RPMI8226 (cell line): Measurements from ENCODE around the gene ULK1.

Experiments used
- DNase-seq: peaks from one replicate; pipeline ENCODE4 v3.0.0-alpha.2; 2015

Gene ULK1

GRCh38 chr12:131921866-131922769 lies 27.7 kb downstream of the ULK1 start:
- DNase-seq = no peak

GRCh38 chr12:131922772-131923171 lies 28.4 kb downstream of the ULK1 start:
- DNase-seq = no peak

GRCh38 chr12:131923260-131923659 lies 28.8 kb downstream of the ULK1 start:
- DNase-seq = peak; percentile 57

GRCh38 chr12:131927110-131928079 lies 33.0 kb downstream of the ULK1 start:
- DNase-seq = no peak

- peak; percentile 55 for DNase-seq
These were observed 33.8 kb downstream of the ULK1 start for GRCh38 chr12:131928080-131928710.

- DNase-seq = peak; percentile 94
These were observed 34.5 kb downstream of the ULK1 start, which contains the start of gene PUS1 for GRCh38 chr12:131928711-131929580. PUS1 (plus strand) TSS chr12:131929276; CDS start chr12:131929723, 447 bp downstream.

GRCh38 chr12:131929581-131930456 lies 35.4 kb downstream of the ULK1 start:
- DNase-seq = peak; percentile 40

GRCh38 chr12:131930510-131930909 lies 36.1 kb downstream of the ULK1 start:
- no peak for DNase-seq

- DNase-seq = no peak
These were observed 39.0 kb downstream of the ULK1 start for GRCh38 chr12:131933387-131933786.

- DNase-seq = no peak
These were observed 40.1 kb downstream of the ULK1 start for GRCh38 chr12:131934535-131934934.

- DNase-seq = no peak
These were observed 43.7 kb downstream of the ULK1 start for GRCh38 chr12:131938082-131938481.

- DNase-seq = no peak
These were observed 44.6 kb downstream of the ULK1 start for GRCh38 chr12:131939007-131939406.

- DNase-seq = no peak
These were observed 45.7 kb downstream of the ULK1 start for GRCh38 chr12:131940141-131940547.

GRCh38 chr12:131941116-131941986 lies 46.9 kb downstream of the ULK1 start:
- no peak for DNase-seq

- DNase-seq = no peak
These were observed 47.5 kb downstream of the ULK1 start for GRCh38 chr12:131941987-131942341.

GRCh38 chr12:131942671-131943070 lies 48.2 kb downstream of the ULK1 start:
- no peak for DNase-seq

GRCh38 chr12:131943389-131943788 lies 49.0 kb downstream of the ULK1 start:
- no peak for DNase-seq

- no peak for DNase-seq
These were observed 49.5 kb downstream of the ULK1 start for GRCh38 chr12:131943876-131944275.

- DNase-seq = peak; percentile 19
These were observed 50.3 kb downstream of the ULK1 start for GRCh38 chr12:131944601-131945251.
